Panc1 (cell line): ENCODE data around the gene WDR70. TPM values are rescaled to one million over a fixed set of nuclear protein-coding genes. Genes with fewer than 3 reads are reported as not detected.

ENCODE experiments used
- ATAC-seq: fragments of 200-7000 bp; cut with Tn5 transposase; 2 replicates; pipeline ENCODE4 v1.9.1; 2020; ENCODE audit warnings: mild to moderate bottlenecking, moderate library complexity
- BruUV-seq: library from RNA; stranded (reverse); fragments of 400-500 nt; replicated peaks from 2 replicates; lab custom pipeline; 2021; lab: Mats Ljungman, UMichigan
- CTCF ChIA-PET: fragments of 300-600 bp; sonication (Branson Sonifier 250); formaldehyde crosslinking; loops from one replicate; lab custom pipeline; 2022; ENCODE audit warnings: antibody characterized with exemption; lab: Charles Lee
- POLR2A ChIA-PET: fragments of 300-600 bp; sonication (Branson Sonifier 250); formaldehyde crosslinking; loops from one replicate; lab custom pipeline; 2022; ENCODE audit warnings: antibody characterized with exemption; lab: Charles Lee
- DNase-seq: peaks from one replicate; pipeline ENCODE4 v3.0.0-alpha.2; 2010; ENCODE audit warnings: low read depth, low spot score
- H3K27ac ChIP-seq: 2 replicates; pipeline ENCODE4 v1.5.1; 2011; ENCODE audit warnings: mild to moderate bottlenecking, low read length, inconsistent platforms
- H3K27me3 ChIP-seq: fragments of 200-500 bp; sonication (Bioruptor generic); 2 replicates; pipeline ENCODE4 v1.6.0; 2014; ENCODE audit warnings: low read length, inconsistent platforms; ENCODE audit not compliant: control insufficient read depth, insufficient read depth
- H3K36me3 ChIP-seq: fragments of 200-500 bp; sonication (Bioruptor generic); 2 replicates; pipeline ENCODE4 v1.5.1; 2014; ENCODE audit warnings: inconsistent platforms, mild to moderate bottlenecking, low read length, moderate library complexity; ENCODE audit not compliant: control insufficient read depth, insufficient read depth
- H3K4me1 ChIP-seq: 2 replicates; pipeline ENCODE4 v1.5.1; 2011; ENCODE audit warnings: inconsistent platforms, mild to moderate bottlenecking, low read length, moderate library complexity; ENCODE audit not compliant: control insufficient read depth, insufficient read depth
- H3K4me3 ChIP-seq, 2 experiments: 2 replicates each; pipeline ENCODE4 v1.5.1; 2011 to 2012; ENCODE audit warnings: low read depth in 2 of 2, low read length in 2 of 2, mild to moderate bottlenecking in 2 of 2, inconsistent platforms in 1 of 2, moderate library complexity in 1 of 2
- H3K9me3 ChIP-seq: fragments of 200-500 bp; sonication (Bioruptor generic); 2 replicates; pipeline ENCODE4 v1.5.1; 2014; ENCODE audit warnings: low read depth, mild to moderate bottlenecking, inconsistent platforms, low read length, moderate library complexity; ENCODE audit not compliant: control insufficient read depth, insufficient read depth
- POLR2AphosphoS5 ChIP-seq: IDR thresholded peaks from 2 replicates; pipeline ENCODE4 v1.6.1; 2012; ENCODE audit warnings: mild to moderate bottlenecking, low read depth, low read length, moderate library complexity
- SIN3A ChIP-seq: IDR thresholded peaks from 2 replicates; pipeline ENCODE4 v1.6.1; 2012; ENCODE audit warnings: low read depth, mild to moderate bottlenecking, low read length, moderate library complexity, borderline replicate concordance; ENCODE audit not compliant: insufficient read depth
- TCF7L2 ChIP-seq: IDR thresholded peaks from 2 replicates; pipeline ENCODE4 v1.6.1; 2011; ENCODE audit warnings: mild to moderate bottlenecking, low read depth, low read length, inconsistent platforms
- in situ Hi-C: cut with HindIII; loops from 2 replicates; pipeline ENCODE4 v1.10.0; 2016; ENCODE audit warnings: low sequenced_read_pairs, low pct_unique_long_range_greater_than_20kb
- intact Hi-C: fragments of 100-400 bp; cut with micrococcal nuclease; formaldehyde crosslinking; loops from one replicate; pipeline ENCODE4 v1.10.0; 2022; ENCODE audit not compliant: unreplicated experiment
- total RNA-seq: library from RNA; stranded (reverse); gene quantifications from one replicate; pipeline ENCODE4 v1.2.1, GENCODE V29; 2021; ENCODE audit not compliant: unreplicated experiment
- TF ChIP-seq, protein P1 (sequence below), 2 experiments: IDR thresholded peaks; 2 replicates each; pipeline ENCODE4 v1.6.1; 2011 to 2012; ENCODE audit warnings: low read depth in 2 of 2, control low read depth in 1 of 2, low read length in 1 of 2, mild to moderate bottlenecking in 1 of 2, moderate library complexity in 1 of 2; ENCODE audit not compliant: insufficient read depth in 1 of 2
- TF ChIP-seq, protein P2 (sequence below): fragments of 450-650 bp; IDR thresholded peaks from 2 replicates; pipeline ENCODE4 v1.5.1; 2017; ENCODE audit warnings: mild to moderate bottlenecking

WDR70 gene
- total RNA-seq, 1 experiment from 2014 or later = 29.5 TPM

DNA sequence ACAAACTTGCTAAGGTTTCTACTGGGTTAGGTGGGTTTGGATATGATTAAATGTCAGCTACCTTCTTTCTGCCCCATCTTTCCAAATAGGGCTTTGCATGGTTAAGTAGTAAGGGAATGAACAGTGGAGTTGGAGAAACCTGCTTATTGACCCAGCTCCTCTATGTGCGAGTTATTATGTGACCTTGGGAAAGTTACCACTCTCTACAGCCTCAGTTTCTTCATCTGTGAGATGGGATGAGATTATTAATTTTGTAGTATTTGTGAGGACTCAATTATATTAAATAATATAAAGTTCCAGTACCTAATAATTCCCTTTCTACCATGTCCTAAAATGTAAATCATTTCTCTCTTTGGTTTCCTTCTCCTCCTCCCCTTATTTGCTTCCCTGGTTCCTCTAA, 337.3 kb downstream of the WDR70 start:
- no peaks in the 10 kb centered on the region for H3K36me3 ChIP-seq
- ATAC-seq (no peak), DNase-seq (no peak)
- intact Hi-C loops = no loop called here
- no peaks in the 10 kb centered on the region for H3K27me3 ChIP-seq
- no peak overlapping the region for H3K27ac ChIP-seq
- in situ Hi-C loops = no loop called here
- ChIA-PET POLR2A (no interaction called here), CTCF (no interaction called here)
- TF ChIP-seq TCF7L2 (no peak), SIN3A (no peak), POLR2AphosphoS5 (no peak)
- TF ChIP-seq, protein P1, sequence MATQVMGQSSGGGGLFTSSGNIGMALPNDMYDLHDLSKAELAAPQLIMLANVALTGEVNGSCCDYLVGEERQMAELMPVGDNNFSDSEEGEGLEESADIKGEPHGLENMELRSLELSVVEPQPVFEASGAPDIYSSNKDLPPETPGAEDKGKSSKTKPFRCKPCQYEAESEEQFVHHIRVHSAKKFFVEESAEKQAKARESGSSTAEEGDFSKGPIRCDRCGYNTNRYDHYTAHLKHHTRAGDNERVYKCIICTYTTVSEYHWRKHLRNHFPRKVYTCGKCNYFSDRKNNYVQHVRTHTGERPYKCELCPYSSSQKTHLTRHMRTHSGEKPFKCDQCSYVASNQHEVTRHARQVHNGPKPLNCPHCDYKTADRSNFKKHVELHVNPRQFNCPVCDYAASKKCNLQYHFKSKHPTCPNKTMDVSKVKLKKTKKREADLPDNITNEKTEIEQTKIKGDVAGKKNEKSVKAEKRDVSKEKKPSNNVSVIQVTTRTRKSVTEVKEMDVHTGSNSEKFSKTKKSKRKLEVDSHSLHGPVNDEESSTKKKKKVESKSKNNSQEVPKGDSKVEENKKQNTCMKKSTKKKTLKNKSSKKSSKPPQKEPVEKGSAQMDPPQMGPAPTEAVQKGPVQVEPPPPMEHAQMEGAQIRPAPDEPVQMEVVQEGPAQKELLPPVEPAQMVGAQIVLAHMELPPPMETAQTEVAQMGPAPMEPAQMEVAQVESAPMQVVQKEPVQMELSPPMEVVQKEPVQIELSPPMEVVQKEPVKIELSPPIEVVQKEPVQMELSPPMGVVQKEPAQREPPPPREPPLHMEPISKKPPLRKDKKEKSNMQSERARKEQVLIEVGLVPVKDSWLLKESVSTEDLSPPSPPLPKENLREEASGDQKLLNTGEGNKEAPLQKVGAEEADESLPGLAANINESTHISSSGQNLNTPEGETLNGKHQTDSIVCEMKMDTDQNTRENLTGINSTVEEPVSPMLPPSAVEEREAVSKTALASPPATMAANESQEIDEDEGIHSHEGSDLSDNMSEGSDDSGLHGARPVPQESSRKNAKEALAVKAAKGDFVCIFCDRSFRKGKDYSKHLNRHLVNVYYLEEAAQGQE (IDR thresholded peaks at IDR 0.05; ENCODE audit: insufficient read depth in 1 of 2, low read depth in 2 of 2, low read length in 1 of 2) = no peak
- TF ChIP-seq, protein P2, sequence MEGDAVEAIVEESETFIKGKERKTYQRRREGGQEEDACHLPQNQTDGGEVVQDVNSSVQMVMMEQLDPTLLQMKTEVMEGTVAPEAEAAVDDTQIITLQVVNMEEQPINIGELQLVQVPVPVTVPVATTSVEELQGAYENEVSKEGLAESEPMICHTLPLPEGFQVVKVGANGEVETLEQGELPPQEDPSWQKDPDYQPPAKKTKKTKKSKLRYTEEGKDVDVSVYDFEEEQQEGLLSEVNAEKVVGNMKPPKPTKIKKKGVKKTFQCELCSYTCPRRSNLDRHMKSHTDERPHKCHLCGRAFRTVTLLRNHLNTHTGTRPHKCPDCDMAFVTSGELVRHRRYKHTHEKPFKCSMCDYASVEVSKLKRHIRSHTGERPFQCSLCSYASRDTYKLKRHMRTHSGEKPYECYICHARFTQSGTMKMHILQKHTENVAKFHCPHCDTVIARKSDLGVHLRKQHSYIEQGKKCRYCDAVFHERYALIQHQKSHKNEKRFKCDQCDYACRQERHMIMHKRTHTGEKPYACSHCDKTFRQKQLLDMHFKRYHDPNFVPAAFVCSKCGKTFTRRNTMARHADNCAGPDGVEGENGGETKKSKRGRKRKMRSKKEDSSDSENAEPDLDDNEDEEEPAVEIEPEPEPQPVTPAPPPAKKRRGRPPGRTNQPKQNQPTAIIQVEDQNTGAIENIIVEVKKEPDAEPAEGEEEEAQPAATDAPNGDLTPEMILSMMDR = no peak
- H3K4me1 ChIP-seq = peaks cover 7% of the 10 kb centered on the region; the same call in 1 of the 2 replicates
- no peaks in the 10 kb centered on the region for H3K9me3 ChIP-seq
- no peak overlapping the region for H3K4me3 ChIP-seq
- no TSS peak for BruUV-seq

DNA sequence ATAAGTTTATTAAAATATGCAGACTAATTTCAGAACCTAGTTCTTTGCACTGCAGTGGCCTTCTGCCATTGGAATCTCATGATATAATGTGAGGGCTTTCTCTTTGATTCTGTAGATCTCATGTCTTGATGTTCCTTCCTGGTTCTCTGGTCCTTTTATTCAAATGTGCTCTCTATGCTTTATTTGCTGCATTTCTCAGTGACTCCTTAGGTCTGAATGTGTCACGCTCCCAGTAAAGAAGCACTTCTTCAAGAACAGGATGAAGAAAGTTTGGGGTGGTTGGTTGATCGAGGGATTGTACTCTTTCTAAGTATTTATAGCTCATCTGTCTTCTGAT, 338.1 kb downstream of the WDR70 start:
- H3K4me3 ChIP-seq = no peak overlapping the region
- in situ Hi-C loops = no loop called here

More for the DNA sequence above, 338.1 kb downstream of the WDR70 start:
- TF ChIP-seq POLR2AphosphoS5 = no peak
- TF ChIP-seq, protein P1 (IDR thresholded peaks at IDR 0.05; ENCODE audit: insufficient read depth in 1 of 2, low read depth in 2 of 2, low read length in 1 of 2) = no peak
- no peak for TF ChIP-seq TCF7L2
- TF ChIP-seq SIN3A = no peak
- TF ChIP-seq, protein P2 = no peak
- BruUV-seq = no TSS peak
- Histone ChIP-seq H3K27me3 (no peaks in the 10 kb centered on the region), H3K4me1 (peaks cover 7% of the 10 kb centered on the region; the same call in 1 of the 2 replicates), H3K36me3 (no peaks in the 10 kb centered on the region), H3K9me3 (no peaks in the 10 kb centered on the region), H3K27ac (no peak overlapping the region)
- peak; percentile 51 for ATAC-seq
- ChIA-PET CTCF (no interaction called here), POLR2A (interaction anchor here (0.6 kb wide), 1 partner anchor 385 kb away, joined by 8 read pairs; no protein-coding TSS in a partner anchor)
- intact Hi-C loops = no loop called here
- no peak for DNase-seq
